ENCODE measurements around the gene SOX9. TPM values are rescaled to one million over a fixed set of nuclear protein-coding genes. Genes with fewer than 3 reads are reported as not detected.

Gene SOX9
- total RNA-seq, 2 donors from 2014 or later, result 0.46 to 1.3 TPM

- Histone ChIP-seq H3K36me3 (ENCODE audit: control insufficient read depth, insufficient read depth, low read length) (no peaks in the 10 kb centered on the region), H3K4me1 (ENCODE audit: control insufficient read depth, insufficient read depth, low read length) (no peaks in the 10 kb centered on the region), H3K27me3 (ENCODE audit: control insufficient read depth, insufficient read depth, low read length, poor library complexity, severe bottlenecking) (peaks cover 10% of the 10 kb centered on the region), H3K9me3 (ENCODE audit: control insufficient read depth, low read length) (peaks cover 8% of the 10 kb centered on the region), H3K27ac (ENCODE audit: low read depth, low read length) (no peak overlapping the region), H3K9ac (ENCODE audit: extremely low read depth, low read length, poor library complexity, severe bottlenecking) (no peak overlapping the region), H3K4me3 (ENCODE audit: low read length) (no peak overlapping the region)
- DNase-seq, result no peak
- Mint-ChIP-seq H3K4me3 (no peak overlapping the region), H3K36me3 (ENCODE audit: low read depth) (no peaks in the 10 kb centered on the region), H3K27ac (no peak overlapping the region), H3K9me3 (peaks cover 3% of the 10 kb centered on the region), H3K4me1 (peaks cover 4% of the 10 kb centered on the region), H3K27me3 (ENCODE audit: insufficient read depth) (peaks cover 11% of the 10 kb centered on the region)
- WGBS, 2 experiments (ENCODE audit: insufficient coverage in 1 of 2, insufficient read length in 1 of 2), result 66 to 88% methylated on average over 9 to 15 of the region's 15 CpGs
- no peak for TF ChIP-seq CTCF (conservative IDR thresholded peaks at IDR 0.05)
Observed at GRCh38 chr17:72158895-72159885, 38.4 kb downstream of the SOX9 start.

DNA sequence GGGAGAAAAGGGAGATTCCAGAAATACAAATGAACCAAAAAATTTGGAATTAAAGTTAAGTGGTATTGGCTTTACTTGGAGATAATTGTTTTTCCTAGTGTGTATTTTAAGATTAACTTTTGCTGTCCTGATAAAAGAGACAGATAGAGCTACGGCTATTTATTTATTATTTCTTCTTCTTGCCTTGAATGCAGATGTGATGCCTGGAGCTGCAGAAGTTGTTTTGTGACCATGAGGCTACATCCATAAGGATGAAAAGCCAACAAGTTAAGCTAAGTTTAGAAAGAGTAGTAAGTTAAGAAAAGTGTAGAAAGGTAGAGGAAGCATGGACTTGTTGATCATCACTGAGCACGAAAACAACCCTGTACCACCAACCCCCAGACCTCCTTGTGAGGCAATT, 41.7 kb downstream of the SOX9 start:
- Histone ChIP-seq H3K27ac (ENCODE audit: low read depth, low read length) (no peak overlapping the region), H3K27me3 (ENCODE audit: control insufficient read depth, insufficient read depth, low read length, poor library complexity, severe bottlenecking) (no peaks in the 10 kb centered on the region), H3K9me3 (ENCODE audit: control insufficient read depth, low read length) (peaks cover 8% of the 10 kb centered on the region), H3K36me3 (ENCODE audit: control insufficient read depth, insufficient read depth, low read length) (no peaks in the 10 kb centered on the region), H3K4me1 (ENCODE audit: control insufficient read depth, insufficient read depth, low read length) (no peaks in the 10 kb centered on the region), H3K4me3 (ENCODE audit: low read length) (no peak overlapping the region), H3K9ac (ENCODE audit: extremely low read depth, low read length, poor library complexity, severe bottlenecking) (no peak overlapping the region)
- Mint-ChIP-seq H3K4me3 (no peak overlapping the region), H3K4me1 (peaks cover 7% of the 10 kb centered on the region), H3K27ac (no peak overlapping the region), H3K36me3 (ENCODE audit: low read depth) (no peaks in the 10 kb centered on the region), H3K9me3 (peaks cover 3% of the 10 kb centered on the region), H3K27me3 (ENCODE audit: insufficient read depth) (peaks cover 15% of the 10 kb centered on the region)
- TF ChIP-seq CTCF (conservative IDR thresholded peaks at IDR 0.05), result no peak
- no peak for DNase-seq
- WGBS, 2 experiments (ENCODE audit: insufficient coverage in 1 of 2, insufficient read length in 1 of 2), result 92 to 93% methylated on average over 1 to 2 of the region's 2 CpGs

GRCh38 chr17:72163474-72163873, 42.7 kb downstream of the SOX9 start:
- Histone ChIP-seq H3K9ac (ENCODE audit: extremely low read depth, low read length, poor library complexity, severe bottlenecking) (no peak overlapping the region), H3K4me1 (ENCODE audit: control insufficient read depth, insufficient read depth, low read length) (no peaks in the 10 kb centered on the region), H3K36me3 (ENCODE audit: control insufficient read depth, insufficient read depth, low read length) (no peaks in the 10 kb centered on the region), H3K4me3 (ENCODE audit: low read length) (no peak overlapping the region), H3K27ac (ENCODE audit: low read depth, low read length) (no peak overlapping the region), H3K9me3 (ENCODE audit: control insufficient read depth, low read length) (peaks cover 8% of the 10 kb centered on the region), H3K27me3 (ENCODE audit: control insufficient read depth, insufficient read depth, low read length, poor library complexity, severe bottlenecking) (no peaks in the 10 kb centered on the region)
- H3K4me1 Mint-ChIP-seq, result peaks cover 7% of the 10 kb centered on the region
- H3K27me3 Mint-ChIP-seq (ENCODE audit: insufficient read depth), result peaks cover 17% of the 10 kb centered on the region
- no peak for TF ChIP-seq CTCF (conservative IDR thresholded peaks at IDR 0.05)
- H3K36me3 Mint-ChIP-seq (ENCODE audit: low read depth), result no peaks in the 10 kb centered on the region
- peaks cover 3% of the 10 kb centered on the region for H3K9me3 Mint-ChIP-seq
- no peak overlapping the region for H3K4me3 Mint-ChIP-seq
- no peak overlapping the region for H3K27ac Mint-ChIP-seq
- DNase-seq, result no peak
- 94 to 100% methylated on average over 2 of the region's 2 CpGs for WGBS, 2 experiments (ENCODE audit: insufficient coverage in 1 of 2, insufficient read length in 1 of 2)

Measured in endodermal cell (in vitro differentiated cells).